ENCODE measurements around the gene MYH4.

Gene MYH4

GRCh38 chr17:10421211-10421610 is 48.1 kb downstream of the MYH4 start:
- no peak for DNase-seq

DNA sequence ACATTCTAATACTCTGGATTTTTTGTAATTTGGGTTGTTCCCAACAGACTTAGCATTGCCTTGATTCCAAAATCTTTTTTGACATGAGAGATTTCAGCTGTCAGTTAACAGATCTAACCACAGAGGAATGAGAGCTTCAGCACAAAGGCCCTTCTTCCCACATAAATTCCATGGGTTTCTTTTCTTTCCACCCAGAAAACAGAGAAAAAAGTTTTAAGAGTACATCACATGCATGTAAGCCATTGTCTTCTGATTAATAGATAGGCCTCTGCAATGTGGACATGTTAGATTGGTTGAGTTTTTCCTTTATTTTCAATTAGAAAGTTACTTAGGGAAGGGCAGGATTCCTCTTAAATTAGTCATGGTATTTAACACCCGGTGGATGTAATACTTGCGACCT is 48.5 kb downstream of the MYH4 start:
- no peak for DNase-seq

GRCh38 chr17:10417431-10417830 is 51.9 kb downstream of the MYH4 start:
- no peak for DNase-seq

- DNase-seq, result no peak
Observed at GRCh38 chr17:10415161-10415560, 54.2 kb downstream of the MYH4 start.

DNA sequence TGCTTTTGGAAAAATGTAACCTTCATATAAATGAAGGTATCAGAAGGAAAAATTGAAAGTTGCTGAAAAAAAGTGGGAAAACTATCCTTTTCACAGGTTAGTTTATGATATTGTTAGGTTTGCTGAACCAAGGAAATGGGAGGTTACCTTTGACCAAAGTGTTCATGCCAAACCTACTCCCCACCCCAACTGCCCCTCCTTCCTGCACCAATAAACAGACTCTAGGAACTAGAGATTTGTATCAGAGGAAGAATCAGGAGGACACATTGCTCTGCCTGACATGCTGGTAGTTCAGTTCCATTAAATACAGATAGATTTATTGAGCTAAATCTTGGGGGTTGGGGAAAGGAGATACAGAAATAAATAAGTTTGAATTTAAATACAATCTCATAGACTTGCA is 65.8 kb downstream of the MYH4 start:
- DNase-seq, result no peak

GRCh38 chr17:10398352-10398751 is 71.0 kb downstream of the MYH4 start:
- no peak for DNase-seq

DNA sequence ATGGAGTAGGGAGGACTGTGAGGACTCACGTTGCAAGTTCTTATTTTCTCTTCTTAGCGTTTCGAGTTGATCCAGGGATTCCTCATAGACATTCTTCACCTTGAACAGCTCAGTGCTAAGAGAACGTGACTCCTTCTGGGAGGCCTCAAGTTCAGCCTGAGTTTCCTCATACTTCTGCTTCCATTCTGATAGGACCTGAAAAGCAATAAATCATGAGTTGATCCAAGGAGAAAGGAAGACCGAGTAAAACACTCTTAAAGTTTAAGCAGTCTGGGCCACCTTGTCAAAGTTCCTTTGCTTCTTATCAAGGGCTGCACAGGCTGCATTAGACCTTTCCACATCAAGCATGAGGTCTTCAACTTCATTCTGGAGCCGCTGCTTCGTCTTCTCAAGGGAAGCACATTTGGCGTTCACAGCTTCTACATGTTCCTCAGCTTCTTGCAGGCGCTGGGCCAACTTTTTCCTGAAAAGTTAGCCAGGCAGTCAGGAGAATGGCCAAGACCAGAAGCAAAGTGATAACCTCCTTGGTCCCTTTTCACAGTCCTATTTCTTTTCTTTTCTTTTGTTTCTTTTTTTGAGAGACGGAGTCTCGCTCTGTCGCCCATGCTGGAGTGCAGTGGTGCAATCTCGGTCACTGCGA is 72.7 kb downstream of the MYH4 start:
- no peak for DNase-seq

DNA sequence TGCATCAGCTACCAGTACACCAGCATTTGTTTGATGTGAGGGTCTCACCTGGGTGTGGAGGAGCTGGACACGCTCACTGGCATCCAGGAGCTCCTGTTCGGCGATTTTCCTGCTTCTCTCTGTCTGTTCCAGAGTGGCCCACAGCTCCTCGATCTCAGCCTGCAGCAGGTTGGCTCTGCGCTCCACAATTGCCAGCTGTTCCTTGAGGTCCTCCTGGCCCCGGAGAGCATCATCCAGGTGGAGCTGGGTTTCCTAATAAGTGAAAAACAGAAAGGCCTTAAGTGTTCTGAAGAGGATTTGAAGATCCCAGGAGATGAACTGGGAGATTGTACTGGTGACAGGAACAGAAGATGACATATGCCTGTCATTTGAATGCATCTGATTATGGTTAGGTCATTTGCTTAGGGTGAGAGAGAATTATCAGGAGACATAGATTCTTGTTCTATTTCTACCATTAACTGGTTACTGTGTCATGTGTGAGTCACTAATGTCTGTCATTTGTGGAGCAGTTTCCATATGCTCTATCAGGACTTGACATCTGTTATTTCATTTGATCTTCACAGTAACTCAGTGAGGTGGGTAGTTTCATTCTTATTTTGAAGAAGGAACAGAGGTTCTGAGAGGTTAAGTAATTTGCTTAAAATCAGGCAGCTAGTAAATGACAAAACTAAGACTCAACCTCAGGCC is 75.0 kb downstream of the MYH4 start:
- DNase-seq, result no peak

All from activated CD4-positive, alpha-beta T cell treated with anti-CD3 and anti-CD28 coated beads, Interleukin-2, amount 50 U/mL, for 48 hours (primary cell).